ENCODE measurements around the gene MC2R. TPM values are rescaled to one million over a fixed set of nuclear protein-coding genes. Genes with fewer than 3 reads are reported as not detected.

The MC2R gene
- total RNA-seq, 2 donors from 2014 or later, result not detected

GRCh38 chr18:13917401-13917800 lies 2.1 kb upstream of the MC2R start:
- no peak overlapping the region for H3K27ac ChIP-seq
- H3K36me3 ChIP-seq, result no peaks in the 10 kb centered on the region
- no peaks in the 10 kb centered on the region for H3K9me3 ChIP-seq
- H3K4me1 ChIP-seq (replicated peaks), result no peaks in the 10 kb centered on the region
- no peak overlapping the region for H3K4me3 ChIP-seq
- intact Hi-C loops (cut with DNase I), result no loop called here
- DNase-seq (ENCODE audit: low spot score), result no peak
- no peak for TF ChIP-seq POLR2AphosphoS5 (IDR thresholded peaks at IDR 0.05)
- no peak for TF ChIP-seq POLR2A (IDR thresholded peaks at IDR 0.05)
- TF ChIP-seq CTCF (IDR thresholded peaks at IDR 0.05), result no peak
- no peaks in the 10 kb centered on the region for H3K27me3 ChIP-seq (replicated peaks; ENCODE audit: insufficient read depth)
- WGBS, result 95% methylated on average over 3 of the region's 3 CpGs

DNA sequence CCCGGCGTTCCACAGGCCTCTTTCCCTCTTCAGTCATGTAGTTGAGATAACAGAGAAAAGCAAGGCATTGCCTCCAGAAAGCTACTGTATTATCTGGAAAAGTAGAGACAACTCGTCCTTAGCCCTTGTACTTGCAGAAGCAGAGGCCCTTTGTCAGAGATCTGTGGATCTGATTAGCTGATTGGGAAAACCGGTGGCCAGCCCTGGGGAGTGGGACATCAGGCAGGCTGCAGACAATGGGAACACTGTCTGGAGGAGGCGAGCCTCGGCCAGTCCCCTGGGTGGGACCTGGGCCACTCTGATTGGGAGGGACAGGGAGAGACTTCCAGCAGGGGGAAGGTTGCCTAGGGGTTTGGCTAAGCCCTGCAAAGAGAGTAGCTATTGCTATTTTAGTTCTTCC lies 1.2 kb upstream of the MC2R start:
- intact Hi-C loops (cut with DNase I), result no loop called here
- H3K27ac ChIP-seq, result peak overlapping the region in 1 of 2 donors; percentile 1
- no peak for DNase-seq (ENCODE audit: low spot score)

DNA sequence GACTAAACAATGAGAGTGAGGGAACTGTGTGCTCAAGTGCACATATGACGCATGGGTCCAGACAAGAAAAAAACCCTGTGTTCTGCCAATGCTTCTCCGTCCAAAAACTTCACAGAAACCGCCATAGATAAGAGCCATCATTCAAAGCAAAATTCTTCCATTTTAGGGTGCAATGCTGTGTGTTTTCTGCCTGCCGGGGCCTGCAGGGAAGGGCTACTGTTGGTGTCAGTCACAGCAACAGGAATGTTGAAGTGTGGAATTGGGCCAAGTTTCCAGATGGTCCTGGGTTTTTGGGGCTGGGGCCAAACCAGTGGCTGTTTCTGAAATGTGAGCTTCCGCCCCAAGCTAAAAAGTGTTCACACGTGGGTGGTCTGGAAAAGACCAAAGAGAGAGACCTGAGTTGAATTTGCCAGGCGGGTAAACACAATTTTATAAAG lies 677 bp upstream of the MC2R start:
- no peak for TF ChIP-seq CTCF (IDR thresholded peaks at IDR 0.05)
- TF ChIP-seq POLR2A (IDR thresholded peaks at IDR 0.05), result no peak
- TF ChIP-seq POLR2AphosphoS5 (IDR thresholded peaks at IDR 0.05), result peak; percentile 53
- Histone ChIP-seq H3K36me3 (no peaks in the 10 kb centered on the region), H3K27ac (peak overlapping the region in 1 of 2 donors; percentile 1), H3K9me3 (no peaks in the 10 kb centered on the region), H3K4me1 (replicated peaks) (no peaks in the 10 kb centered on the region), H3K27me3 (replicated peaks; ENCODE audit: insufficient read depth) (no peaks in the 10 kb centered on the region), H3K4me3 (no peak overlapping the region)
- peak; percentile 65 for DNase-seq (ENCODE audit: low spot score)
- 14% methylated on average over 7 of the region's 7 CpGs for WGBS
- intact Hi-C loops (cut with DNase I), result no loop called here

More for the DNA sequence above, 1.2 kb upstream of the MC2R start:
- 28% methylated on average over 6 of the region's 6 CpGs for WGBS
- Histone ChIP-seq H3K4me1 (replicated peaks) (no peaks in the 10 kb centered on the region), H3K4me3 (no peak overlapping the region), H3K36me3 (no peaks in the 10 kb centered on the region), H3K9me3 (no peaks in the 10 kb centered on the region), H3K27me3 (replicated peaks; ENCODE audit: insufficient read depth) (no peaks in the 10 kb centered on the region)
- TF ChIP-seq POLR2A (IDR thresholded peaks at IDR 0.05) (no peak), POLR2AphosphoS5 (IDR thresholded peaks at IDR 0.05) (no peak), CTCF (IDR thresholded peaks at IDR 0.05) (no peak)

DNA sequence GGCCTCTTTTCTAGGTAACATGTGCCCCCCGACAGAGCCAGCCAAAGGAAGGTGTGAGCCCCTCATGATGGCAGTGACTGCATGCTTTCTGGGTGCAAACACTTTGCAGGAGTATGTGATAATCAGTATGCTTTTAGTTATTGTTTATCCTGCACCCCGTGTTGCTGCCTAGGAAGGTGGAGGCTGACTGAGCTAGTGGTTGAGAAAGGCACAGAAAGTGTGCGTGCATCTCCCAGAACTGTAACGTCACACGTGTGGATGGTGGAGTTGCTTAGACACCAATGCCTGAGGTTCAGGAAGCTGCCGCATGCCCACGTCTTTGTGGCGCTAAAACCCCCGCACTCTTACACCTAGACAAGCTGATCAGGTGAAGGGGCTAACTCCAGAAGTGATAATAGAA lies 580 bp downstream of the MC2R start:
- TF ChIP-seq POLR2AphosphoS5 (IDR thresholded peaks at IDR 0.05), result no peak
- intact Hi-C loops (cut with DNase I), result no loop called here
- H3K36me3 ChIP-seq, result no peaks in the 10 kb centered on the region
- no peak for DNase-seq (ENCODE audit: low spot score)
- no peaks in the 10 kb centered on the region for H3K4me1 ChIP-seq (replicated peaks)
- no peak overlapping the region for H3K4me3 ChIP-seq
- no peaks in the 10 kb centered on the region for H3K27me3 ChIP-seq (replicated peaks; ENCODE audit: insufficient read depth)
- 81% methylated on average over 9 of the region's 9 CpGs for WGBS
- H3K27ac ChIP-seq, result no peak overlapping the region
- no peaks in the 10 kb centered on the region for H3K9me3 ChIP-seq

DNA sequence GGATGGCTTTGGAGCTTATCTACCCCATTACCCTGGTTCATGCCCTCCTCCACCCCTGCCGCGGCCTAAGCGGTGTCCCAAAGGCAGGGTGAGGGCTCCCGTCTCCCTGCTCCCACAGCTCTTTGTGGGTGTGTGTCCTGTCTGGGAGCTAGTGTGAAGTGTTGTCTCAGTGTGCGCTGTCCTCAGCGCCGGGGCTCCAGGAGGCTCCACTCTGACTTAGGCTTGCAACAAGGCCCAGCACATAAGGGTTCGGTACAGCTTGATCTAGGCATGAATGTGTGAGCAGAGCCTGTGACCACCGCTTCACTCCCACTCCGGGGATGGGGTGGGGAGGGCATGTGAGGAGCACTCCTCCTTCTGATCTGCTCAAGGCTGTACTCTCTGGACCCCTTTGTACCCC lies 1.2 kb downstream of the MC2R start:
- no peak for TF ChIP-seq POLR2AphosphoS5 (IDR thresholded peaks at IDR 0.05)
- TF ChIP-seq CTCF (IDR thresholded peaks at IDR 0.05), result no peak
- TF ChIP-seq POLR2A (IDR thresholded peaks at IDR 0.05), result no peak
- no peaks in the 10 kb centered on the region for H3K4me1 ChIP-seq (replicated peaks)
- H3K27ac ChIP-seq, result no peak overlapping the region
- no peaks in the 10 kb centered on the region for H3K36me3 ChIP-seq
- no peak overlapping the region for H3K4me3 ChIP-seq
- 94% methylated on average over 10 of the region's 10 CpGs for WGBS
- DNase-seq (ENCODE audit: low spot score), result no peak
- intact Hi-C loops (cut with DNase I), result no loop called here
- H3K9me3 ChIP-seq, result no peaks in the 10 kb centered on the region
- no peaks in the 10 kb centered on the region for H3K27me3 ChIP-seq (replicated peaks; ENCODE audit: insufficient read depth)

Measured in prostate gland (tissue), 2 donors.